Nephron (organoid): ENCODE data around the gene ATP1A1.

Experiments used
- H3K27ac Mint-ChIP-seq, 3 experiments: 2 replicates each; pipeline ENCODE4 v1.8.0; 2020; ENCODE audit warnings: mixed read lengths in 3 of 3, mild to moderate bottlenecking in 2 of 3, moderate library complexity in 1 of 3
- H3K27me3 Mint-ChIP-seq: 2 replicates; pipeline ENCODE4 v1.8.0; 2021; ENCODE audit warnings: low read depth, mild to moderate bottlenecking, moderate library complexity, mixed read lengths
- H3K36me3 Mint-ChIP-seq: 2 replicates; pipeline ENCODE4 v1.8.0; 2020; ENCODE audit warnings: low read depth, mixed read lengths
- H3K4me1 Mint-ChIP-seq: 2 replicates; pipeline ENCODE4 v1.8.0; 2020; ENCODE audit warnings: mixed read lengths
- H3K4me3 Mint-ChIP-seq, 3 experiments: 2 replicates each; pipeline ENCODE4 v1.8.0; 2020; ENCODE audit warnings: mild to moderate bottlenecking in 3 of 3, mixed read lengths in 3 of 3, moderate library complexity in 2 of 3
- H3K9me3 Mint-ChIP-seq: 2 replicates; pipeline ENCODE4 v1.8.0; 2020; ENCODE audit warnings: mixed read lengths
- TF ChIP-seq, protein P1 (sequence below), 3 experiments: fragments of 200-600 bp; sonication (generic); IDR thresholded peaks; one replicate each; pipeline ENCODE4 v1.5.0; 2021; ENCODE audit warnings: antibody characterized with exemption in 3 of 3; ENCODE audit not compliant: unreplicated experiment in 3 of 3

The ATP1A1 gene

GRCh38 chr1:116435806-116436610 lies 63.0 kb downstream of the ATP1A1 start:
- H3K36me3 Mint-ChIP-seq = no peaks in the 10 kb centered on the region
- H3K27ac Mint-ChIP-seq = peak overlapping the region in 1 of 3 experiments; percentile 49

DNA sequence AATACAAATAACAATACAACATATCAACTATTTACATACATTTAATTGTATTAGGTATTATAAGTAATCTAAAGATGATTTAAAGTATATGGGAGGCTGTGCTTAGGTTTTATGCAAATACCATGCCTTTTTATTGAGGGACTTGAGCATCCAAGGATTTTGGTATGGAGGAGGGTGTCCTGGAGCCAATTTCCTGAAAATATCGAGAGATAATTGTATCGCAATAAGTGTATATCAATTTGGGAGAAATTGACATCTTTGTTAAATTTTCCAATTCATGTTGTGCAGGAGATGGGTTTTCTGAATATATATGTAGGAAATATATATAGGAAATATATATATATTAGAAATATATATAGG lies 63.5 kb downstream of the ATP1A1 start:
- TF ChIP-seq, protein P1, sequence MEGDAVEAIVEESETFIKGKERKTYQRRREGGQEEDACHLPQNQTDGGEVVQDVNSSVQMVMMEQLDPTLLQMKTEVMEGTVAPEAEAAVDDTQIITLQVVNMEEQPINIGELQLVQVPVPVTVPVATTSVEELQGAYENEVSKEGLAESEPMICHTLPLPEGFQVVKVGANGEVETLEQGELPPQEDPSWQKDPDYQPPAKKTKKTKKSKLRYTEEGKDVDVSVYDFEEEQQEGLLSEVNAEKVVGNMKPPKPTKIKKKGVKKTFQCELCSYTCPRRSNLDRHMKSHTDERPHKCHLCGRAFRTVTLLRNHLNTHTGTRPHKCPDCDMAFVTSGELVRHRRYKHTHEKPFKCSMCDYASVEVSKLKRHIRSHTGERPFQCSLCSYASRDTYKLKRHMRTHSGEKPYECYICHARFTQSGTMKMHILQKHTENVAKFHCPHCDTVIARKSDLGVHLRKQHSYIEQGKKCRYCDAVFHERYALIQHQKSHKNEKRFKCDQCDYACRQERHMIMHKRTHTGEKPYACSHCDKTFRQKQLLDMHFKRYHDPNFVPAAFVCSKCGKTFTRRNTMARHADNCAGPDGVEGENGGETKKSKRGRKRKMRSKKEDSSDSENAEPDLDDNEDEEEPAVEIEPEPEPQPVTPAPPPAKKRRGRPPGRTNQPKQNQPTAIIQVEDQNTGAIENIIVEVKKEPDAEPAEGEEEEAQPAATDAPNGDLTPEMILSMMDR (IDR thresholded peaks at IDR 0.05; ENCODE audit: unreplicated experiment in 3 of 3) = no peak
- no peak overlapping the region for H3K4me3 Mint-ChIP-seq
- peaks cover 6% of the 10 kb centered on the region for H3K4me1 Mint-ChIP-seq
- peaks cover 9% of the 10 kb centered on the region for H3K27me3 Mint-ChIP-seq
- H3K9me3 Mint-ChIP-seq = peaks cover 3% of the 10 kb centered on the region
- H3K36me3 Mint-ChIP-seq = no peaks in the 10 kb centered on the region
- H3K27ac Mint-ChIP-seq = no peak overlapping the region

More at GRCh38 chr1:116435806-116436610, 63.0 kb downstream of the ATP1A1 start:
- peaks cover 3% of the 10 kb centered on the region for H3K9me3 Mint-ChIP-seq
- TF ChIP-seq, protein P1 (IDR thresholded peaks at IDR 0.05; ENCODE audit: unreplicated experiment in 3 of 3) = no peak
- peaks cover 9% of the 10 kb centered on the region for H3K27me3 Mint-ChIP-seq
- H3K4me3 Mint-ChIP-seq = no peak overlapping the region
- peaks cover 6% of the 10 kb centered on the region for H3K4me1 Mint-ChIP-seq

- H3K27me3 Mint-ChIP-seq = peaks cover 4% of the 10 kb centered on the region
- TF ChIP-seq, protein P1 (IDR thresholded peaks at IDR 0.05; ENCODE audit: unreplicated experiment in 3 of 3) = no peak
- H3K36me3 Mint-ChIP-seq = no peaks in the 10 kb centered on the region
- H3K9me3 Mint-ChIP-seq = peaks cover 3% of the 10 kb centered on the region
- no peak overlapping the region for H3K4me3 Mint-ChIP-seq
- H3K27ac Mint-ChIP-seq = no peak overlapping the region
- H3K4me1 Mint-ChIP-seq = no peaks in the 10 kb centered on the region
Observed at GRCh38 chr1:116439701-116440100, 66.7 kb downstream of the ATP1A1 start.

DNA sequence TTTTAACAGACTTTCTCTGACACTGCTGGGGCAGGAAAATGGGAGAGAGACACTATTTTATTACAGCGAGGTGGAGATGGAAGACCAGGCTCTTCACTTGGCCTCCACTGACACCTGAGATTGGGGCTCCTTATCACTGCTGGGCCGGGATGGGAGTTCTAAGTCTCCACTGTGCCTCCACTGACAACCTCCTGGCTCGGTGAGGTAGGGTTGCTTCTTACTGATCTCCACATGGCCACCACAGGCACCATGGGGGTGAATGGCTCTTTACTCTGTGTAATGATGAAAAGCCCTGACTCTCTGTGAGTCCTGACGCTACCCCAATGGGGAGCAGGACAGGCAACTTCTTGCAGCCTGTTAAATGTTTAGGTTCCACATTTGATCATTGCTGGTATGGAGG lies 67.7 kb downstream of the ATP1A1 start:
- Mint-ChIP-seq H3K27me3 (peaks cover 4% of the 10 kb centered on the region), H3K4me3 (no peak overlapping the region), H3K27ac (no peak overlapping the region), H3K4me1 (no peaks in the 10 kb centered on the region), H3K36me3 (no peaks in the 10 kb centered on the region), H3K9me3 (no peaks in the 10 kb centered on the region)
- TF ChIP-seq, protein P1 (IDR thresholded peaks at IDR 0.05; ENCODE audit: unreplicated experiment in 3 of 3) = no peak

DNA sequence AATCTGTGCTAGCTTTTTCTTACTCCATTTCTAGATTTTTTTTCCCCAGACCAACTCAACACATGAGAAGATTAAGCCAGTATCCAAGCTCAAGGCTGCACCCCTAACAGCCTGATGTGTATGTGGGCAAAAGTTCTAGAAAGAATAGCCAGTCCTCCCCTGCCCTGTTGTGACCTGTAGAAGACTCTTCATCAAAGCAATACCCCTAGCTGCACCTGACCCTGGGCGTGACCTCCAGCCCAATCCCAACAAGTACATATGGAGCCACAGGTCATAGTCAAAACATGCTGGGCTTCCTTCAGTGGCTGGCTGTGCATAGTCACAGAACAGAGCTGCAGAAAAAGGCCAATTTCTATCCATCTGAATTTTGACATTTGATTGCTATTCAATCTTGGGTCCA lies 72.5 kb downstream of the ATP1A1 start:
- no peaks in the 10 kb centered on the region for H3K9me3 Mint-ChIP-seq
- H3K27me3 Mint-ChIP-seq = peaks cover 4% of the 10 kb centered on the region

More for the DNA sequence above, 72.5 kb downstream of the ATP1A1 start:
- Mint-ChIP-seq H3K27ac (no peak overlapping the region), H3K36me3 (no peaks in the 10 kb centered on the region), H3K4me3 (no peak overlapping the region), H3K4me1 (no peaks in the 10 kb centered on the region)
- TF ChIP-seq, protein P1 (IDR thresholded peaks at IDR 0.05; ENCODE audit: unreplicated experiment in 3 of 3) = no peak
